ENCODE measurements around the gene CMTM1.
"Not testable (repeated sequence)": the region's sequence is repeated elsewhere in the genome, so short reads cannot be mapped to it uniquely, and the experiment has no call there.

Gene CMTM1

GRCh38 chr16:66560107-66560506 is 6.1 kb upstream of the CMTM1 start:
- FAIRE-seq (no peak), DNase-seq (ENCODE audit: insufficient read length, low spot score) (no peak)
- TF ChIP-seq TAF1 (IDR thresholded peaks at IDR 0.05; ENCODE audit: low read depth, low read length) (no peak), POLR2AphosphoS5 (IDR thresholded peaks at IDR 0.05; ENCODE audit: low read depth, low read length) (no peak), POLR2A (IDR thresholded peaks at IDR 0.05; ENCODE audit: low read depth, low read length) (no peak)

GRCh38 chr16:66561381-66562080 is 4.7 kb upstream of the CMTM1 start:
- no peak for FAIRE-seq

GRCh38 chr16:66562409-66562808 is 3.8 kb upstream of the CMTM1 start:
- FAIRE-seq, result no peak
- no peak for DNase-seq (ENCODE audit: insufficient read length, low spot score)
- TF ChIP-seq PAX5 (IDR thresholded peaks at IDR 0.05; ENCODE audit: insufficient read depth, low read length, severe bottlenecking) (no peak), SPI1 (IDR thresholded peaks at IDR 0.05; ENCODE audit: low read depth, low read length) (no peak), POLR2A (IDR thresholded peaks at IDR 0.05; ENCODE audit: low read depth, low read length) (no peak), TAF1 (IDR thresholded peaks at IDR 0.05; ENCODE audit: low read depth, low read length) (no peak), POU2F2 (IDR thresholded peaks at IDR 0.05; ENCODE audit: low read depth, low read length) (no peak), POLR2AphosphoS5 (IDR thresholded peaks at IDR 0.05; ENCODE audit: low read depth, low read length) (no peak)

More at GRCh38 chr16:66561381-66562080, 4.7 kb upstream of the CMTM1 start:
- DNase-seq (ENCODE audit: insufficient read length, low spot score), result no peak
- no peak for TF ChIP-seq SPI1 (IDR thresholded peaks at IDR 0.05; ENCODE audit: low read depth, low read length)
- TF ChIP-seq POLR2A (IDR thresholded peaks at IDR 0.05; ENCODE audit: low read depth, low read length), result no peak
- TF ChIP-seq POLR2AphosphoS5 (IDR thresholded peaks at IDR 0.05; ENCODE audit: low read depth, low read length), result no peak
- no peak for TF ChIP-seq TAF1 (IDR thresholded peaks at IDR 0.05; ENCODE audit: low read depth, low read length)
- TF ChIP-seq PAX5 (IDR thresholded peaks at IDR 0.05; ENCODE audit: insufficient read depth, low read length, severe bottlenecking), result no peak
- no peak for TF ChIP-seq POU2F2 (IDR thresholded peaks at IDR 0.05; ENCODE audit: low read depth, low read length)

- no peak for FAIRE-seq
- no peak for DNase-seq (ENCODE audit: insufficient read length, low spot score)
- no peak for TF ChIP-seq SPI1 (IDR thresholded peaks at IDR 0.05; ENCODE audit: low read depth, low read length)
- no peak for TF ChIP-seq POLR2AphosphoS5 (IDR thresholded peaks at IDR 0.05; ENCODE audit: low read depth, low read length)
- TF ChIP-seq POU2F2 (IDR thresholded peaks at IDR 0.05; ENCODE audit: low read depth, low read length), result no peak
- no peak for TF ChIP-seq POLR2A (IDR thresholded peaks at IDR 0.05; ENCODE audit: low read depth, low read length)
- no peak for TF ChIP-seq TAF1 (IDR thresholded peaks at IDR 0.05; ENCODE audit: low read depth, low read length)
- TF ChIP-seq PAX5 (IDR thresholded peaks at IDR 0.05; ENCODE audit: insufficient read depth, low read length, severe bottlenecking), result no peak
Observed at GRCh38 chr16:66562986-66563385, 3.3 kb upstream of the CMTM1 start.

- TF ChIP-seq POLR2A (IDR thresholded peaks at IDR 0.05; ENCODE audit: low read depth, low read length), result no peak
- TF ChIP-seq PAX5 (IDR thresholded peaks at IDR 0.05; ENCODE audit: insufficient read depth, low read length, severe bottlenecking), result no peak
- TF ChIP-seq POLR2AphosphoS5 (IDR thresholded peaks at IDR 0.05; ENCODE audit: low read depth, low read length), result no peak
- TF ChIP-seq POU2F2 (IDR thresholded peaks at IDR 0.05; ENCODE audit: low read depth, low read length), result no peak
- no peak for TF ChIP-seq SPI1 (IDR thresholded peaks at IDR 0.05; ENCODE audit: low read depth, low read length)
- no peak for TF ChIP-seq TAF1 (IDR thresholded peaks at IDR 0.05; ENCODE audit: low read depth, low read length)
- DNase-seq (ENCODE audit: insufficient read length, low spot score), result no peak
- FAIRE-seq, result no peak
Observed at GRCh38 chr16:66563574-66564334, 2.5 kb upstream of the CMTM1 start.

- FAIRE-seq; DNase-seq (ENCODE audit: insufficient read length, low spot score): not testable (repeated sequence)
Observed at GRCh38 chr16:66567270-66567669, 1.0 kb downstream of the CMTM1 start.

GRCh38 chr16:66568355-66568754 is 2.1 kb downstream of the CMTM1 start:
- FAIRE-seq (no peak), DNase-seq (ENCODE audit: insufficient read length, low spot score) (no peak)
- TF ChIP-seq POLR2A (IDR thresholded peaks at IDR 0.05; ENCODE audit: low read depth, low read length), result no peak
- TF ChIP-seq TAF1 (IDR thresholded peaks at IDR 0.05; ENCODE audit: low read depth, low read length), result no peak
- no peak for TF ChIP-seq SPI1 (IDR thresholded peaks at IDR 0.05; ENCODE audit: low read depth, low read length)
- no peak for TF ChIP-seq PAX5 (IDR thresholded peaks at IDR 0.05; ENCODE audit: insufficient read depth, low read length, severe bottlenecking)
- TF ChIP-seq POU2F2 (IDR thresholded peaks at IDR 0.05; ENCODE audit: low read depth, low read length), result no peak
- TF ChIP-seq POLR2AphosphoS5 (IDR thresholded peaks at IDR 0.05; ENCODE audit: low read depth, low read length), result no peak

GRCh38 chr16:66569131-66569530 is 2.9 kb downstream of the CMTM1 start:
- DNase-seq (ENCODE audit: insufficient read length, low spot score), result no peak
- FAIRE-seq, result no peak
- TF ChIP-seq POLR2AphosphoS5 (IDR thresholded peaks at IDR 0.05; ENCODE audit: low read depth, low read length) (no peak), POU2F2 (IDR thresholded peaks at IDR 0.05; ENCODE audit: low read depth, low read length) (no peak)

- TF ChIP-seq POLR2A (IDR thresholded peaks at IDR 0.05; ENCODE audit: low read depth, low read length) (no peak), TAF1 (IDR thresholded peaks at IDR 0.05; ENCODE audit: low read depth, low read length) (no peak), POLR2AphosphoS5 (IDR thresholded peaks at IDR 0.05; ENCODE audit: low read depth, low read length) (no peak), POU2F2 (IDR thresholded peaks at IDR 0.05; ENCODE audit: low read depth, low read length) (no peak), SPI1 (IDR thresholded peaks at IDR 0.05; ENCODE audit: low read depth, low read length) (no peak), PAX5 (IDR thresholded peaks at IDR 0.05; ENCODE audit: insufficient read depth, low read length, severe bottlenecking) (no peak)
- DNase-seq (ENCODE audit: insufficient read length, low spot score) (no peak), FAIRE-seq (no peak)
Observed at GRCh38 chr16:66569827-66570405, 3.7 kb downstream of the CMTM1 start.

- FAIRE-seq (no peak), DNase-seq (ENCODE audit: insufficient read length, low spot score) (no peak)
- no peak for TF ChIP-seq PAX5 (IDR thresholded peaks at IDR 0.05; ENCODE audit: insufficient read depth, low read length, severe bottlenecking)
- TF ChIP-seq SPI1 (IDR thresholded peaks at IDR 0.05; ENCODE audit: low read depth, low read length), result no peak
Observed at GRCh38 chr16:66572356-66572755, 6.1 kb downstream of the CMTM1 start.
